GM23338 (cell line): ENCODE data around the gene ABHD17A. TPM values are rescaled to one million over a fixed set of nuclear protein-coding genes. Genes with fewer than 3 reads are reported as not detected.

Source experiments
- ATAC-seq: fragments of 200-7000 bp; cut with Tn5 transposase; 3 replicates; pipeline ENCODE4 v1.9.1; 2020
- DNase-seq: peaks from one replicate; pipeline ENCODE4 v3.0.0-alpha.2; 2015; ENCODE audit warnings: low spot score
- H2AFZ ChIP-seq: fragments of 200-600 bp; sonication (generic); 2 replicates; pipeline ENCODE4 v1.8.0; 2016; ENCODE audit warnings: antibody characterized with exemption, mild to moderate bottlenecking, moderate library complexity
- H3F3A ChIP-seq: fragments of 200-600 bp; sonication (generic); replicated peaks from 2 replicates; pipeline ENCODE4 v1.8.0; 2017; ENCODE audit warnings: antibody characterized with exemption, mixed run types, low read depth
- H3K27ac ChIP-seq: fragments of 200-600 bp; sonication (generic); 2 replicates; pipeline ENCODE4 v1.6.1; 2016; ENCODE audit warnings: low read depth
- H3K27me3 ChIP-seq: fragments of 200-600 bp; sonication (generic); 2 replicates; pipeline ENCODE4 v1.8.0; 2016; ENCODE audit warnings: mild to moderate bottlenecking, mixed run types, moderate library complexity; ENCODE audit not compliant: insufficient read depth
- H3K36me3 ChIP-seq: fragments of 200-600 bp; sonication (generic); 2 replicates; pipeline ENCODE4 v1.8.0; 2016; ENCODE audit warnings: mild to moderate bottlenecking; ENCODE audit not compliant: insufficient read depth
- H3K4me1 ChIP-seq: fragments of 200-600 bp; sonication (generic); 2 replicates; pipeline ENCODE4 v1.8.0; 2016; ENCODE audit warnings: mild to moderate bottlenecking, moderate library complexity; ENCODE audit not compliant: insufficient read depth
- H3K4me2 ChIP-seq: fragments of 200-600 bp; sonication (generic); 2 replicates; pipeline ENCODE4 v1.7.1; 2017; ENCODE audit warnings: mixed run types
- H3K4me3 ChIP-seq: fragments of 200-600 bp; sonication (generic); 2 replicates; pipeline ENCODE4 v1.6.1; 2016; ENCODE audit warnings: mixed run types
- H3K79me2 ChIP-seq: fragments of 200-600 bp; sonication (generic); replicated peaks from 2 replicates; pipeline ENCODE4 v1.8.0; 2017; ENCODE audit warnings: mild to moderate bottlenecking; ENCODE audit not compliant: insufficient read depth
- H3K9me2 ChIP-seq: fragments of 200-600 bp; sonication (generic); 2 replicates; pipeline ENCODE4 v1.8.0; 2017; ENCODE audit not compliant: insufficient read depth
- H4K20me1 ChIP-seq: fragments of 200-600 bp; sonication (generic); replicated peaks from 2 replicates; pipeline ENCODE4 v1.8.0; 2017; ENCODE audit warnings: mild to moderate bottlenecking; ENCODE audit not compliant: insufficient read depth
- H3K27ac Mint-ChIP-seq: 2 replicates; pipeline ENCODE4 v1.8.0; 2020; ENCODE audit warnings: inconsistent platforms, mild to moderate bottlenecking, moderate library complexity, mixed read lengths
- H3K27me3 Mint-ChIP-seq: 3 replicates; pipeline ENCODE4 v1.8.0; 2022; ENCODE audit warnings: low read depth, mild to moderate bottlenecking, moderate library complexity, mixed read lengths, inconsistent platforms; ENCODE audit not compliant: insufficient read depth, poor library complexity
- H3K36me3 Mint-ChIP-seq: 3 replicates; pipeline ENCODE4 v1.8.0; 2021; ENCODE audit warnings: low read depth, mild to moderate bottlenecking, inconsistent platforms, moderate library complexity, mixed read lengths
- H3K4me1 Mint-ChIP-seq: 3 replicates; pipeline ENCODE4 v1.8.0; 2020; ENCODE audit warnings: mild to moderate bottlenecking, inconsistent platforms, mixed read lengths
- H3K4me3 Mint-ChIP-seq: 3 replicates; pipeline ENCODE4 v1.8.0; 2021; ENCODE audit warnings: moderate library complexity, mild to moderate bottlenecking, inconsistent platforms, mixed read lengths
- H3K9me3 Mint-ChIP-seq: 3 replicates; pipeline ENCODE4 v1.8.0; 2020; ENCODE audit warnings: moderate library complexity, mild to moderate bottlenecking, inconsistent platforms, mixed read lengths
- CREB1 ChIP-seq: fragments of 250-450 bp; sonication (Bioruptor Pico); IDR thresholded peaks from 2 replicates; pipeline ENCODE4 v1.5.0; 2020; ENCODE audit warnings: low read depth, mild to moderate bottlenecking, moderate library complexity
- STAT1 ChIP-seq: IDR thresholded peaks from one replicate; pipeline ENCODE4 v1.6.1; 2016; ENCODE audit warnings: antibody characterized with exemption; ENCODE audit not compliant: unreplicated experiment
- ZNF462 ChIP-seq: fragments of 250-450 bp; sonication (Bioruptor Pico); IDR thresholded peaks from 2 replicates; pipeline ENCODE4 v1.5.0; 2020; ENCODE audit warnings: mild to moderate bottlenecking, moderate library complexity
- polyA plus RNA-seq: library from polyadenylated mRNA; unstranded; fragments of >200 nt; fragmentation: Nextera tagmentation; extraction: Ambion mirVana; gene quantifications from 2 replicates; pipeline ENCODE4 v1.2.1, GENCODE V29; 2016
- total RNA-seq: library from RNA; depleted of rRNA; stranded (reverse); fragments of >200 nt; shearing (Covaris generic); gene quantifications from 2 replicates; pipeline ENCODE4 v1.2.3, GENCODE V29; 2014
- TF ChIP-seq, protein P1 (sequence below): IDR thresholded peaks from one replicate; pipeline ENCODE4 v1.6.1; 2018; ENCODE audit warnings: antibody characterized with exemption; ENCODE audit not compliant: unreplicated experiment

Gene ABHD17A
- total and polyA plus RNA-seq, 2 experiments from 2014 or later, result 34.2 to 99.9 TPM

DNA sequence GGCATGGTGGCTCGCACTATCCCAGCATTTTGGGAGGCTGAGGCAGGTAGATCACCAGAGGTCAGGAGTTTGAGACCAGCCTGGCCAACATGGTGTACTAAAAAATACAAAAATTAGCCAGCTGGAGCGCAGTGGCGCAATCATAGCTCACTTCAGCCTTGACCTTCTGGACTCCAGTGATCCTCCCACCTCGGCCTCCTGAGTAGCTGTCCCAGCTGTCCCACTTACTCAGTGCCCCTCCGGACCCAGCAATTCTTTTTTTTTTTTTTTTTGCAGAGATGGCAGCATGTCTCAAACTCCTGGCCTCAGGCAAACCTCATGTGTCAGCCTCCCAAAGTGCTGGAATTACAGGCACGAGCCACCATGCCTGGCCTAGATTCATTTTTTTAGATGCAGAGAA, 17.6 kb upstream of the ABHD17A start (continued):
- no peak for TF ChIP-seq ZNF462

DNA sequence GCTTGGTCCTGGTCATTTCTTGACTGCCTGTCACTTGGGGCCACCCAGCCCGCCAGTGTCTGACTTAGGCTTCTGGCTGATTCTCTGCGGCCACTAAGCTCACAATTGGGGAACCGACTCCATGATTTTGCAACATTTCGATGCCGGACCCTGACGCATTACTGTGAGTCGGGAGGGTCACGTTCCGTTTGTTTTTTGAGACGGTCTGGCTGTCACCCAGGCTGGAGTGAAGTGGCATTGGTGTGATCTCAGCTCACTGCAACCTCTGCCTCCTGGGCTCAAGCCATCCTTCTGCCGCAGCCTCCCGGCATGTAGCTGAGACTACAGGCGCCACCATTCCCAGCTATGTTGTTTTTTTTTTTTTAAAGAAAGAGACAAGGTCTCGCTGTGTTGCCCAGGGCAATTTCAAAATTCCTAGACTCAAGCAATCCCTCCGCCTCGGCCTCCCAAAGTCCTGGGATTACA, 16.7 kb upstream of the ABHD17A start:
- Histone ChIP-seq H3K4me2 (no peak overlapping the region), H3K27ac (no peak overlapping the region), H3K27me3 (no peaks in the 10 kb centered on the region), H3F3A (peaks cover 20% of the 10 kb centered on the region), H2AFZ (no peak overlapping the region), H3K4me3 (no peak overlapping the region), H3K4me1 (peaks cover 12% of the 10 kb centered on the region), H3K79me2 (peaks cover 14% of the 10 kb centered on the region), H3K9me2 (no peaks in the 10 kb centered on the region), H3K36me3 (no peaks in the 10 kb centered on the region), H4K20me1 (peaks cover 7% of the 10 kb centered on the region)
- Mint-ChIP-seq H3K9me3 (peaks cover 7% of the 10 kb centered on the region; the same call in 2 of the 3 replicates), H3K27ac (no peak overlapping the region), H3K4me3 (no peak overlapping the region), H3K27me3 (peaks cover 27% of the 10 kb centered on the region), H3K36me3 (peaks cover 6% of the 10 kb centered on the region), H3K4me1 (peaks cover 24% of the 10 kb centered on the region)
- no peak for ATAC-seq
- TF ChIP-seq STAT1, result no peak
- TF ChIP-seq, protein P1, sequence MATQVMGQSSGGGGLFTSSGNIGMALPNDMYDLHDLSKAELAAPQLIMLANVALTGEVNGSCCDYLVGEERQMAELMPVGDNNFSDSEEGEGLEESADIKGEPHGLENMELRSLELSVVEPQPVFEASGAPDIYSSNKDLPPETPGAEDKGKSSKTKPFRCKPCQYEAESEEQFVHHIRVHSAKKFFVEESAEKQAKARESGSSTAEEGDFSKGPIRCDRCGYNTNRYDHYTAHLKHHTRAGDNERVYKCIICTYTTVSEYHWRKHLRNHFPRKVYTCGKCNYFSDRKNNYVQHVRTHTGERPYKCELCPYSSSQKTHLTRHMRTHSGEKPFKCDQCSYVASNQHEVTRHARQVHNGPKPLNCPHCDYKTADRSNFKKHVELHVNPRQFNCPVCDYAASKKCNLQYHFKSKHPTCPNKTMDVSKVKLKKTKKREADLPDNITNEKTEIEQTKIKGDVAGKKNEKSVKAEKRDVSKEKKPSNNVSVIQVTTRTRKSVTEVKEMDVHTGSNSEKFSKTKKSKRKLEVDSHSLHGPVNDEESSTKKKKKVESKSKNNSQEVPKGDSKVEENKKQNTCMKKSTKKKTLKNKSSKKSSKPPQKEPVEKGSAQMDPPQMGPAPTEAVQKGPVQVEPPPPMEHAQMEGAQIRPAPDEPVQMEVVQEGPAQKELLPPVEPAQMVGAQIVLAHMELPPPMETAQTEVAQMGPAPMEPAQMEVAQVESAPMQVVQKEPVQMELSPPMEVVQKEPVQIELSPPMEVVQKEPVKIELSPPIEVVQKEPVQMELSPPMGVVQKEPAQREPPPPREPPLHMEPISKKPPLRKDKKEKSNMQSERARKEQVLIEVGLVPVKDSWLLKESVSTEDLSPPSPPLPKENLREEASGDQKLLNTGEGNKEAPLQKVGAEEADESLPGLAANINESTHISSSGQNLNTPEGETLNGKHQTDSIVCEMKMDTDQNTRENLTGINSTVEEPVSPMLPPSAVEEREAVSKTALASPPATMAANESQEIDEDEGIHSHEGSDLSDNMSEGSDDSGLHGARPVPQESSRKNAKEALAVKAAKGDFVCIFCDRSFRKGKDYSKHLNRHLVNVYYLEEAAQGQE, result no peak
- TF ChIP-seq CREB1 (CRISPR knock-in tag), result no peak
- DNase-seq, result no peak
